NCI-H524 (cell line): Measurements from ENCODE around the gene SLC35A5.
"Not testable (repeated sequence)": the region's sequence is repeated elsewhere in the genome, so short reads cannot be mapped to it uniquely, and the experiment has no call there.

Experiments used
- DNase-seq, 2 experiments: peaks; one replicate each; lab custom pipeline; 2025; lab: John Stamatoyannopoulos, UW

SLC35A5 gene, protein sequence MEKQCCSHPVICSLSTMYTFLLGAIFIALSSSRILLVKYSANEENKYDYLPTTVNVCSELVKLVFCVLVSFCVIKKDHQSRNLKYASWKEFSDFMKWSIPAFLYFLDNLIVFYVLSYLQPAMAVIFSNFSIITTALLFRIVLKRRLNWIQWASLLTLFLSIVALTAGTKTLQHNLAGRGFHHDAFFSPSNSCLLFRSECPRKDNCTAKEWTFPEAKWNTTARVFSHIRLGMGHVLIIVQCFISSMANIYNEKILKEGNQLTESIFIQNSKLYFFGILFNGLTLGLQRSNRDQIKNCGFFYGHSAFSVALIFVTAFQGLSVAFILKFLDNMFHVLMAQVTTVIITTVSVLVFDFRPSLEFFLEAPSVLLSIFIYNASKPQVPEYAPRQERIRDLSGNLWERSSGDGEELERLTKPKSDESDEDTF

DNA sequence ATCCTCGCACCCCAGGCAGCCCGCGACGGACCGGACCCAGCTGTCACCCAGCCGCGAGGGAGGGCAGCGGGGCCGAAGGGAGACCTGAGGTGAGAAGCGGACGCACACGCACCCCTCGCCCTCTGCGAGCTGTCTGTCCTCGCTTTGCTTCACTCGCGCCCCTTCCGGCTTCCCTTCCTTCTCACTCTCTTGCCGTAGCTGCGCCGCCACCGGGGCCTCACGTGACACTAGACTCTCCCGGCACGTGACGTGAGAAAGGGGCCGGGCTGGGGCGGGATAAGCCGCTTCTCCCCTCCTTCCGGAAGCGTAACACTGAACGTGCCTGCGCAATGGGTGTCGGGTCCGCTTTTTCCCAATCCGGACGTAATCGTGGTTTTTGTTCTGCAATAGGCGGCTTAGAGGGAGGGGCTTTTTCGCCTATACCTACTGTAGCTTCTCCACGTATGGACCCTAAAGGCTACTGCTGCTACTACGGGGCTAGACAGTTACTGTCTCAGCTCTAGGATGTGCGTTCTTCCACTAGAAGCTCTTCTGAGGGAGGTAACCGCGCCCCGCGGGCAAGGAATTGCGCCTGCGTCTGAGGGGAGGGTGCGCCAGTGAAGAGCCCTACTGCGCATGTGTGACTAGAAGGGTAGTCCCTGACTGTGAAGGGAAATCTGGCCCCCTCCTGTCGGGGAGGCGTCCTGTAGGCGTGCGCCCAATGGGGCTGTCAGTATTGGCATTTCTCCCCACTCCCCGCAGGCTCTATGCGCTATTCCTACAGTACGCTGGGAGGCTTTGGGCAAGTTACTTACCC lies at the start of gene SLC35A5, which contains the start of gene ATG3:
Gene SLC35A5, plus strand, starts transcription at position 312 of the 796 bp plus-strand sequence. CDS start 1,359 bp downstream, outside the sequence.
Gene ATG3, minus strand, starts transcription at position 229 of the 796 bp plus-strand sequence. CDS start 434 bp downstream, outside the sequence.
- DNase-seq: peak; percentile 98 to 99

DNA sequence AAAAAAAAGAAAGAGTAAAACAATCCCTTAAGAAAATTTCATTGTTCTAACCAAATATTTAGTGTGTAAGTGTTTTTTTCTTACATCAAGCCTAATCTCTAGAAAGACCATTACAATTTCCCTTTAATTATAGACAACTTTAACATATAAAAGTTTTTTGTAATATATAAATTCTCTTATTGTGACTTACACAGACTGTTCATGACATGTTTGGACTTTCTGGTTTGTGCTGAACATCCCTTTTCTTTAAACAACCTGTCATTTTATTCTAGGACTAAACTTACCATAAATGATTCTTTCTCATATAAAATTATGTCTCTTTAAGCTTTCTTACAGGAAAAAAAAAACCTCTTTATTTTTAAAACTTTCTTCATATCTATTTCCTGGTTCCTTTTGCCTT lies 49.5 kb upstream of the SLC35A5 start:
- no peak for DNase-seq

DNA sequence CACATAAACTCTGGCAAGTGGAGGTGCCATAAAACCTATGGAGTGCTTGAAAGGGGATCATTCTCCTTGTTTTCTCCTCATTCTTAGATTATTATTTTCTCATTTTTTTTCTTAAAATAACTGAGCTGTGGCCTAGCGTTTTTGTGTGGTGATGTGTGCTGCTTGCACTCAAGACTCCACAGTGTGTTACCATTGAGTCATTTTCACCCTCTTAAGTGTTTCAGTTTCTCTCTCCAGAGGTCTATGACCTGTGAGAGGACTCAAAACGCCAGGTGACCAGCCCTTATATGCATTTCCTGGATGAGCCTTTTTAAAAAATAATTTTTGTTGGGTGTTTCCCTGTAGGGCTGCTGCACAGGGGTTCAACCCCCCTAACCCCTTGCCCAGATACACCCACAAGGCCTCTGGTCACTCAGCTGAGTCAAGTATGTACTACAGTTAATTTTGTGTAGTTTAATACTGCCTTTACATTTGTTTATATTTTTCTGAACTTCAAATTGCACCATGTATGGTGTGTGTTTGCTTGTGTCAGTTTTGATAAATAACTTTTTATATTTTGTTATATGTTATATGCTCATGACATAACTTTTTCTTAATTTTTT lies 47.2 kb upstream of the SLC35A5 start:
- no peak for DNase-seq

DNA sequence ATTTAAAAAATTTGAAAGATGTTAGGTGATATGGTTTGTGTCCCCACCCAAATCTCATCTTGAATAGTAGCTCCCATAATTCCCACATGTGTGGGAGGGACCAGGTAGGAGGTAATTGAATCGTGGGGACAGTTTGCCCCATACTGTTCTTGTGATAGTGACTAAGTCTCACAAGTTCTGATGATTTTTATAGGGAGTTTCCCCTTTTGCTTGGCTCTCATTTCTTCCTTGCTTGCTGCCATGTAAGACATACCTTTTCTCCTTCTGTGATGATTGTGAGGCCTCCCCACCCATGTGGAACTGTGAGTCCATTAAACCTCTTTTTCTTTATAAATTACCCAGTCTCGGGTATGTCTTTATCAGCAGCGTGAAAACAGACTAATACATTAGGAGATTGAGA lies 42.9 kb upstream of the SLC35A5 start:
- DNase-seq: not testable (repeated sequence)

DNA sequence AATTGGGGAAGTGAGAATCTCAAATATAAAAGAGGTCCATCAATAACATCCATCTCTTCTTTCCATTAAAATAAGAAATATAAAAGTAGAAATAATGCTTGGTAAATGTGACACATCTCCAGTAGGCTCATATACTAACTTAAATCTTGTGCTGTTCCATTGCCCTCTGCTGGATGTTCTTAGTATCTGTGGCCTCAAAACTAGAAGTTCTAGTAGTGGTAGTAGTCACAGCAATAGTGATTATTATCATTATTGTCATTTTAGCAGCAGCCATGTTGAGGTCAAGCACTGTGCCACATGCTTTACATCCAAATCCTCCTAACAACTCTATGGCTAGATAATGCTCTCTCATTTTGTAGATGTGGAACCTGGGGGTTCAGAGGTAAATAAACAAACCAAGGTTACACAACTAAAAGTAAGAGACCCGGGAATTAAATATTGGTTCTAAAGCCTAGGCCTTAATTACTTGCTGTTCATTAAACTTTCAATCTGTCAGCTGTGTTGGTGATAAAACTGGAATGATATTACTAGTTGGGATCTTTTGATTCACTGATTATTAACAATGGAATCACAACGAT lies 42.3 kb upstream of the SLC35A5 start:
- DNase-seq: peak in 1 of 2 experiments; percentile 68

DNA sequence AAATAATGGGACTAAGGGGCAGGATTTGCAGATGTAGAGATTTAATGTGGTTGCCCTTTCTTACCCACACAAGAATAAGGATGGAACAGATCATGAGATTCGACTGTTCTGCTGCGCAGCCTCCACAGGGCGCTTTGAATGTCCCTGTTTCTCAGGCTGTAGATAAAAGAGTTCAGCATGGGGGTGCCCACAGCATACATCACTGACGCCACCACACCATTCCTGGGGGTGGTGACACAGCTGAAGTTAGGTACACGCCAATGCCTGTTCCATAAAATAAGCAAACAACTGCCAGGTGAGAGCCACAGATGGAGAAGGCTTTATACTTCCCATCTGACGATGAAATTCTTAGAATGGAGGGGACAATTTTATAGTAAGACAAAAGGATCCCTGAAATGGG lies 37.7 kb upstream of the SLC35A5 start:
- not testable (repeated sequence) for DNase-seq

DNA sequence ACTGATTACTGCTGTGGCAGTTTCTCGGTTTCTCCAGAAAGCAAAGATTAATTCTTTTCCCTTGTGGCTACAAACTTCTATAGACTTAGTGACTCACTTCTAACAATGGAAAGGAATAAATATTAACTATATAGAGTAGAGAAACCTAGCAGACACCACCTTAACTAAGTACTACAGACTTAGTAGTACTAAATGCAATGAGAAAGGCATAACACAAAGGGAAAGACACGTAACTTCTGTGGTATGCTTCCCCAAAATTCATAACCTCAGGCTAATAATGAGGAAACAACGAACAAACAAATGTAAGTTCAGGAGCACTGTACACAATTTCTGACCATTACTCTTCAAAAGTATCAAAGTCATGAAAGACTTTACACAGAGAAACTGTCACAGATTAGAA lies 31.3 kb upstream of the SLC35A5 start:
- no peak for DNase-seq

DNA sequence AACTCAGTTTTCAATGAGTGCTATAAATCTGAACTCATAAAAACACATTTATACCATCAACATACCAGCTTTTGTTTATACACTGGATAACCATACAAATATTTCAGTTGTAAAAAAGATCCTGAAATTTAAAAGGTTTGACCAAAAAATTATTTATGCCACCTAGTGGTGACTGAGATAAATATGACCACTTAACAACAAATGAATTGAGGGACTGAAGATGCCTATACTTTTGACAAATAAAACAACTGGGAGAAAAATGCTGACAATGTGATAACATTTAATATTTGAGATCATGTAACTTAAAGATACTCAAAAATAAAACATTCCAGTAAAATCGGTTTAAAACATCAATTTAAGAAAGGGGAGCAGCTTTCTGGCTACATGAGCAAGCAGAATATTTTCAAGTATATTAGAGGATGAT lies 30.5 kb upstream of the SLC35A5 start:
- DNase-seq: peak in 1 of 2 experiments; percentile 38

DNA sequence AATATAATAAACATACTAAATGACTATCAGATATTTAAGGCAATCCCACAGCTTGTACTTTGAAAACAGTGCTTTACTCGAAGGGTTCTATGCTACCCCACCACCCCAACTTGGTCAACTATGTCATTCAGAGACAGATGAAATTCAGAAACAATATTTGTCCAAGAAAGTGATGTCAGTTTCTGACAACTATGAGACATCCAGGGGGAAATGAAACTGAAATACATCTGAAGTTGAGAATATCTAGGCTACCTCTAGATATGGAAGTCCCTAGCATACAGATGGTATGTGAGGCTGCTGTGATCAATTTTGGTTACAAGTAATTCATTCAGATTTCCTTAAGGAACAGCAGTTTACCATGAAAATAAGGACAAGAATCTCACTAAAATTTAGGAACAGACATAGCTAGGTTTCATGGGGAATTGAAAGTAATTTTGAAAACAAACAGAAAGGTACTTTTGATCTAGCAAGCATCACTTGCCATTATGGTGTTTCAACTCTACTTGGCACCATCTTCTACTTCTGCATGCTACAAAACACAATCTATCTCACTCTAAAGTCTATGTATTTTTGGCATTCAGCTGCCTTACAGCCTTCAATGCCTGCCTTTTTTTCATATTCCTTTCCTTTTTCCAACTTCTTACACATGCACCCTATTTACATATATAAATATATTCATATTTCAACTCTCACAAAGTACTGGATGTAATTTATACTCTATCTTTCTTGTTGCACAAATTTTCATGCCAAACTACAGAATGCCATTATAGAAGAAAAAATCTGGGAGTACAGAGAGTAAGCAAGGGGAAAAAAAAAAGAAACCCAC lies 21.8 kb upstream of the SLC35A5 start:
- no peak for DNase-seq

DNA sequence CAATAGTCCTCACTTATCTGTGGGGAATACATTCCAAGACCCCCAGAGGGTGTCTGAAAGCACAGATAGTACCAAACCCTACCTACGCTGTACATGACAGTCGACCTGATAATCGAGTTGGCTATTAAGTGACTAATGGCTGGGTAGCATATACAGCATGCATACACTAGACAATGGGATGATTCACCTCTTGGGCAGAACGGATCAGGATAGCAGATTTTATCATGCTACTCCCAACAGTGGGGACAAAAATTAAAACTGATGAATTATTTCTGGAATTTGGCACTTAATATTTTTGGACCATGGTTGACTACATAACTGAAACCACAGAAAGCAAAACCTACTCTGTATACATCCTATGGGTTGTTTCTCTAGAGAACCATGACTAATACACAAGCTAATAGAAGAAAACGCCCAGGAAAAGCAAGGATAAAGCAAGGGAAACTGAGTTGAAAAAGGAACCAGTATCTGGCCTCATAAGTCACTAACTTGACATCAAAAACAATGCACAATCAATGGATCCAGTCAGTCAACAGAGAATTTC lies 15.6 kb upstream of the SLC35A5 start:
- DNase-seq: no peak

DNA sequence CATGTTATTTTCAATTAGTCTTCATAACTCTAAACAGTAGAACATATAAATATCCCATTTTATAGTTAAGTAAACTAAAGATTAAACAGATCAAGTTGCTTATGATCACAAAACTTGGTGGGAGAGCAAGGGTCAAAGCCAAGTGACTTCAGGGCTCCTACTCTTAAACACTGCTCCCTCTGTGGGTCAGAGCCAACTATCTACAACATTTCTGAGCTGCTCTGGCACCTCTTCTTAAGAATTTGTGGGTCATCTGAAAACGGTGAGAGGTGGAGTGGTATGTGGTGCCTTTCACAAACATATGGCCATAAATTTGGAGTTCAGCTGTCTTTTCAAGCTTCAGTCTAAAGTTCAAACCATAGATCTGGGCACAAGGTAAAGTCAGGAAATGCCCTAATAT lies 11.0 kb upstream of the SLC35A5 start:
- DNase-seq: no peak

DNA sequence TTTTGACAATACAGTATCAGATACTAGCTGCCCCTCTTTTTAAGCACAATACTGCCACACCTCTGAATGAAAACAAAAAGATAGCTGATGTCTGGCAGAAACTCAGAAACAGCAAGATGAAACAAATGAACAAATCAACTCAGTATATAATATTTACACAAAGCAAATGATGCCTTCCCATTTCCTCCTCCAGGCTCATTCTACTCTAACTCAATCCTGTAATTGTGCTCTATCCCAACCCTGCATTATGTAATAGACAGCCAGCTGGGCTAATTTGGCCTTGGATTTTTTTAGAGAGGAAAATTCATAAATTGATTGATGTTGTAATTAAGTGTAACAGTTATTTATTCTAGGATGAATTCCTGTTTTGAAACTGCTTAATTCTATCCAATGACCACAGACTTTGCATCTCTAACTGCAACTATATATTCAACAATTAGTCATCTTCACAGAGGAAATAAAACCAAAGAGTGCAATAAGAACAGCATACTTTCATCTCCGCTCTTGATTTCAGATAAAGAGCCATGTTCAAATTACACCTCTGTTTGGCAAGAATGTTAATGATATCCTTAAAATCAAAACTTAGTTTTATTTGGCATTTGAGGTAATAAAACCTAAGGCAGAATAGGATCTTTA lies 6.2 kb upstream of the SLC35A5 start:
- DNase-seq: no peak

DNA sequence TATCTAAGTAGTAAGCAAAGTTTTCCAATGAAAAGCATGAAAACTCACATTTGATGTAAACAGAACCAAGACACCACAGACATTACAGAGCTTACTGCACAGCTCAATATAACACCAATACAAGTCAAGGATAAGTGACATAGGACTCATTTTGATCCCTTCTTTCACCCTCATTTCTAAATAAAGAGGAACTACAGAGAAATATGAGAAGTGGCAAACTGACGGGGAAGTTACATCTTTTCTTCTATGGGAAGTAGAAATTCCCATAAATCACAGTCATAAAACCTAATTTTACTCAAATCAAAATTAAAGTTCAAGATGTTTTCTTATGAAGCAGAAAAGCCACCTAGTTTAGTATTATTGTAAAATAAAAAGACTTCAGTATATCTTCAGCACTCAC lies 3.9 kb upstream of the SLC35A5 start:
- no peak for DNase-seq

DNA sequence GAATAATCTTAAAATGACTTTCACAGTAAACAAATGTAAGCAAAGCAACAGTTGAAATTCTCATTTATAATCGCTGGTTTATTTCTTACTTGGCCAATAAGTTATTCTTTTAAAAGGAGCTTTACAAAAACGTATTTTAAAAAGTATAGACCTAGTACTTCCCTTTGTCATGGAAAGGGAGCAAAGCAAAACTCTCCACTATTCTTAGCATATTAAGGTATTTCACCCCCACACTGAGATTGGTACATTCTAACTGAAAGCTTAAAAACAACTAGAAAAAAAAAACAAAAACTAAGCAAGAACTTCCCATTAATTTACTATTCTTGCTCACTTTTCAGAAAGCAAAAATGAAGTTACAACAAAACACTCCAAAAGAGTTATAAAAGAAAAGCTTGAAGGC lies 1.5 kb upstream of the SLC35A5 start:
- DNase-seq: no peak

DNA sequence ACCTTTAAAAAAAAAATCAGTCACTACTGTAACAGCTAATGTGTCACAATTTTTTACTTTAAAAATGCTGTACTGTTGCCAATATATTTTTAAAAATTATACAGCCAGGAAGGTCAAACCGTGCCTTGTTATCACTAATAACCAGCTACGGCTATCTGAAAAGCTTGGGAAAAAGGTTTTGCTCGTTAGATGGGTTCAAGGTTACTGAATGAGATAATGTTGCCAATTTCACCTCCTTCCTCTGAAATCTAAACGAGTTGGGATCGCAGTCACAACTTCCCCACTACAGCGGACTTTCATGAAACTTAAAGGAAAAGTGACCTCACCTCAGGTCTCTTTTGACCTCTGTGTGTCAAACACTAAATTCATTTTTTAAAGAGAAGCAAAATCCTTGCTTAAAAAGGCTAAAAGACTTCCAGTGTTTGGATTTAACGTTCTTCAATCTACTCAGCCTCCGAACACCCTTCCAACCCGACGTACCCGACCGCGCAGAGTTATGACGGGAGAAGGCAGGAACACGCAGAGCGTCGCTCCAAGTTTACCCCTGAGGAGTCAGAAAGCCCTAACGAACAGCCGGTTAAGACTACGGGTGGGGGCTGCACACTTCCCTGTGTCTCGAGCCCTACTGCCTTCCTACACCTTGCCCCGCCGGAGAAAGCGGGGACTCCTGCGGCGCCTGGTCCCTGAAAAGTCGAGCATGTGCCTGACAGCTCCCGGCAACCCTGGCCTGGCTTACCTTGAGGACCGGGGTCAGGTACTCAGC lies 943 bp upstream of the SLC35A5 start:
- peak; percentile 49 to 74 for DNase-seq

DNA sequence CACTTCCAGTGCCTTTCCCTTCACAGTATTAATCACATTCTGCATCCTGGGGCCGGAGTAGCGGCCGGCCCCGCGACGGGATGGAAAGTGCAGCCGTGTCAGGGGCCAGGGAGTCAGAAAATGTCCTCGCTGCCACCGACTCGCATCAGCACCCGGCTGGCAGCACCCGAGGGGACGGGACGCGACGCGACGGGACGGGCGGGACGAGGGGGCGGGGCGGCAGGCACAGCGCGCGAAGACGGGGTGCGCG lies 436 bp upstream of the SLC35A5 start:
- DNase-seq: peak in 1 of 2 experiments; percentile 66

DNA sequence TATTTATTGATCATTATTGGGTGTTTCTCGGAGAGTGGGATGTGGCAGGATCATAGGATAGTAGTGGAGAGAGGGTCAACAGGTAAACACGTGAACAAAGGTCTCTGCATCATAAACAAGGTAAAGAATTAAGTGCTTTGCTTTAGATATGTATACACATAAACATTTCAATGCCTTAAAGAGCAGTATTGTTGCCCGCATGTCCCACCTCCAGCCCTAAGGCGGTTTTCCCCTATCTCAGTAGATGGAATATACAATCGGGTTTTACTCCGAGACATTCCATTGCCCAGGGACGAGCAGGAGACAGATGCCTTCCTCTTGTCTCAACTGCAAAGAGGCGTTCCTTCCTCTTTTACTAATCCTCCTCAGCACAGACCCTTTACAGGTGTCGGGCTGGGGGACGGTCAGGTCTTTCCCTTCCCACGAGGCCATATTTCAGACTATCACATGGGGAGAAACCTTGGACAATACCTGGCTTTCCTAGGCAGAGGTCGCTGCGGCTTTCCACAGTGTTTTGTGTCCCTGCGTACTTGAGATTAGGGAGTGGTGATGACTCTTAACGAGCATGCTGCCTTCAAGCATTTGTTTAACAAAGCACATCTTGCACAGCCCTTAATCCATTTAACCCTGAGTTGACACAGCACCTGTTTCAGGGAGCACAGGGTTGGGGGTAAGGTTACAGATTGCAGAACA lies 2.5 kb downstream of the SLC35A5 start:
- DNase-seq: peak; percentile 90 to 93

DNA sequence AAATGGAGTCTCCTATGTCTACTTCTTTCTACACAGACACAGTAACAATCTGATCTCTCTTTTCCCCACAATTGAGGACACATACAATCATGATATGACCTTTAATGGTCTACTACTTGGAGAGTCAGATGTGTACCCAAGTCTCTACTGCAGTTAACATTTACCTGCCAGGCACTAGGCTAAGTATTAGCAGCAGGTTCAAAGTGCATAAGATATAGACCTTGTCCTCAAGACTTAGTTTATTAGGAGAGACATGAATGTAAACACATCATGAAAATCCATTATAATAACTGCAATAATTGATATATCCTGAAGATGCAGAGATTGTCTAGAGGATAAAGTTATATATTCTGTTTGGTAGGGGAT lies 3.1 kb downstream of the SLC35A5 start:
- DNase-seq: no peak

DNA sequence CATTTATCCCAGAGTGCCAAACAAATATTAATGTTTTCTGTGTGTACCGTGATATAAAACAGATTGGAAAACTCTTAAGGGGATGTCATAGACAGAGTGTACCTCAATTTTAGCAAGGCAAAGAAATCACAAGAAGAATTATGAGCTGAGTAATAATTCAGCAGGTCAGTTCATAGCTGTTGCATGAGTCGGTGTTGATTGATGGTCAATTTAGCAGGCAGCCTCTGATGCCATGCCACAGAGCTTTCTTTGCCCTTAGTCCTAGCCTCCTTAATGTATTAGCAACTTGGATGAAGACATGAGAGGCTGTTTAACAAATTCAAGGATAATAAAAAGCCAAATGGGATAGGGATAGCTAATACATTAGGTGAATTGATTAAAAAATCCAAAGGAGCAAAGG lies 6.8 kb downstream of the SLC35A5 start:
- DNase-seq: no peak
